Left forelimb (tissue), 1 donor: Measurements from ENCODE around the gene NOS1.
A peak's percentile ranks its signal among the peaks of the same experiment; 100 is the strongest.
"Not testable (repeated sequence)": the region's sequence is repeated elsewhere in the genome, so short reads cannot be mapped to it uniquely, and the experiment has no call there.

ENCODE experiments used
- DNase-seq: peaks from one replicate; pipeline ENCODE4 v3.0.0-alpha.2; 2018; ENCODE audit warnings: low spot score

Gene NOS1

DNA sequence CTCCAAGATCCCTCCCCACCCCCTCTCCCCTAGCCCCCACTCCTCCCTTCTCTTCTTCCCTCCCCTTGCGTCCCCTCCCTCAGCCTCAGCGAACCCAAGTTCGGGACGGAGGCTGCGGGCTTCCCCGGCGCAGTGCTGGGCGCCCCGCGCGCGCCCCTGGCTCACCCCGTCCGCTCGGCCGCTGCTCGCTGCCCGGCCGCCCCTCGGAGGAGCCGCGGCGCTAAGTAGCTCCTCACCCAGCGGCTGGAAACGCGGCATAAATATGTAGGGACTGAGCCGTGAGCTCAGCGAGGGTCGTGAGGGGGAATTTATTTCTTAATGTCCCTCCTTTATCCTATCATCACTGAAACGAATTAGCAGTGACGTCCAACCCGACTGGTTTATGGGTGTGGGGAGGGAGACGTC lies at the start of gene NOS1:
Gene NOS1 (minus strand): TSS at position 280 of the 405 bp plus-strand sequence. CDS start 30,557 bp downstream, outside the sequence.
- DNase-seq, result no peak

GRCh38 chr12:117409286-117409685 lies 47.9 kb upstream of the NOS1 start:
- no peak for DNase-seq

GRCh38 chr12:117408161-117408791 lies 46.9 kb upstream of the NOS1 start:
- peak; percentile 78 for DNase-seq

DNA sequence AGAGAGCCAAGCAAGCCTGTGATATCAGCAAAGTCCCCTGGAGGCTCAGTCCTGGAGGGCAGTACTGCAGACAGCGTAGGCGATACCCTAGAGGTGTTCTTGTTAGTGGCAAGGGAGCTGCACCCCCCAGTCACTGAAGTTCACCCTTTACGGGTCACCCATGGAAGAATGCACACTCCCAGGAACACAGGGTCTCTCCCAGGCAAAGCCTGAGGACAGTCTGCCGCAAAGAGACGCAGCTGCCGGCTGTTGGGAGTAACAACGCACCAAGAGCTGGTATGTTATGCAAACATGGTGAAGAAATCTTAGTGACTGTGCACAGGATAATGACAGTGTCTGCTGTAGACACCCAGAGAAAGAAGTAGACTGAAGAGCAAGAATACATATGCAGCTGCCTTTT lies 43.5 kb upstream of the NOS1 start:
- DNase-seq, result no peak

DNA sequence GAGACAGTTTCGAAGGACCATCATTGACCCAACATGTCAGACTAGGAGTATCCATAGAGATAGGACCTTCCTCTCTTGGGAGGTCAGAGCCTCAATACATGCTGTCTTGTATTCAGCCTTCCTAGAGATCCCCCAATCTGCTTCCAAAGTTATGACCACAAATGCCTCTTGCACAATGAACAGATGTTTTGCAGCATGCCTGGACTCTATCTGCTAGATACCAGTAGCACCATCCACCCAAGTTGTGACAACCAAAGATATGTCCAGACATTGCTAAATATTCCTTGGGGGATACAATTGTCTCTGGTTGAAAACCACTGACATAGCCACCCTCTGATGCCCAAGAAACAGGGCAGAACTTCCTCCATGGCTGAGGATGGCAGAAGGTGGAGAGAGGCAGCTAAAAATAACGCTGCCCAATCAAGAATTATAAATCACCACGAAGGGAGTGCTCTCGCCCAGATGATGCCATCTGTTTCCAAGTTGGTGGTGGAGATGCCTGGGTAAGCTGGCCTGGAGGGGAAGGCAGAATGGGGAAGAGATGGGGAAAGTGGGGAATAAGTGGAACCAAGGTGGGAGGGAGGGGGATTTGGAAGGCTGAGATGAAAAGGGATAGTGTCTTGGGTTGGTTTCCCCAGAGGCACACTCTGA lies 42.9 kb upstream of the NOS1 start:
- DNase-seq, result no peak

GRCh38 chr12:117403586-117404139 lies 42.2 kb upstream of the NOS1 start:
- DNase-seq, result no peak

- no peak for DNase-seq
Measured at GRCh38 chr12:117402363-117402762, 40.9 kb upstream of the NOS1 start.

DNA sequence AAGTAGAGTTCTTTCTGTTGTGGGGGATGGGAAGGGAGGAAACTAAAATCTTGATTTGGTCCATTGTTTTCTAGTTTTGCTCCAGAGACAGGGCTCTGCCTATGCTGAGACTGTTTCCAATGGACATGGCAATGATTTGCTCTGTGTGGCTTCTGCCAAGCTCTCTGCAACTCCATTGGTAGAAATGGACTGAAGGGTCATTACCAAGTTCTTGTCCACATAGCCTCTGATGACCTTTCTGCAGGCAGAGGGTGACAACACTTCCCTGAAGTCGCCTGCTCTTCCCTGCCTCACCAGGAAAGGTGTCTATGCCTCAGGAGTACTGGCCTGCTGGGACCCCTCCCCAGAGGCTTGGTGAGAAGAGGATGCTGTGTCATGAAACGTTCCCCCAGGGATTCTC lies 39.5 kb upstream of the NOS1 start:
- no peak for DNase-seq

DNA sequence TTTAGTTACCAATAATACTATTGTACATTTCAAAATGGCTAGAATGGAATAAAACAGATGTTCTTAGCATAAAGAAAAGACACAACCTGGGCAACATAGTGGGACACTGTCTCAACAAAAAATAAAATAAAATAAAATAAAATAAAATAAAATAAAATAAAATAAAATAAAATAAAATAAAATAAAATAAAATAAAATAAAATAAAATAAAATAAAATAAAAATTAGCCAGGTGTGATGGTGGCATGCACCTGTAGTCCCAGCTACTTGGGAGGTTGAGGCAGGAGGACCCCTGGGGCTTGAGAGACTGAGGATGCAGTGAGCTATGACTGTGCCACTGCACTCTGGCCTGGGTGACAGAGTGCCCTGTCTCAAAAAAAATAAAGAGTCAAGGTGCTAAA lies 37.1 kb upstream of the NOS1 start:
- DNase-seq, result not testable (repeated sequence)

DNA sequence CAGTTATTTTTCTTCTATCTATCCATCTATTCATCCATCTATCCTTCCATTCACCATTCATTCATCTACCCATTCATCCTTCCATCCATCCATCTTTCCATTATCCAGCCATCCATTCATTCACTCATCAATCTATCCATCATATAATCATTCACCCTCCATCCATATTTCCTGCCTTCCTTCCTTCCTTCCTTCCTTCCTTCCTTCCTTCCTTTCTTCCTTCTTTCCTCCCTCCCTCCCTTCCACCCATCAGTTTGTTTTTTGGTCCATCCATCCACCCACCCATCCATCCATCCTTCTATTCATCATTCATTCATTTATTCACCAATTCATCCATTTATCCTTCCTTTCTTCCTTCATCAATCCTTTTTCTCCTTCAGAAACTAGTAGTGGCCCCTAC lies 34.3 kb upstream of the NOS1 start:
- no peak for DNase-seq

DNA sequence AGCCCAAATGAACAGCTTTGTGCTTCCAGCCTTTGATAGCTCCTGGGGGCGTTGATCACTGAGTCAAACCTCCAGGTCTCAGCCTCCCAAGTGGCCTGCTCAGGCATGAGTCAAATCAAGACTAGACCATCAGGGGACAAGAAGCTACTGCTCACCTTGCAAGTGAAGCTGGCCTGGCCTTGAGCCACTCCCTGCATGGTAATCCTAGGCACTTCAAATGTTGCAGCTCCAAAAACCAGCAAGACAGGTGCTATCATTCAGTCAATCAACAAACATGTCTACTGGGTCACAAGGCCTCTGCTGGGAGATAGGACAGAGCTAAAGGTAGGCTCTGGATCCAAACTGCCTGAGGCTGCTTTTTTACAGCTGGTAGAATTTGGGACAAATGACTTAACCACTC lies 33.1 kb upstream of the NOS1 start:
- DNase-seq, result no peak

- no peak for DNase-seq
Measured at GRCh38 chr12:117393656-117394055, 32.2 kb upstream of the NOS1 start.

DNA sequence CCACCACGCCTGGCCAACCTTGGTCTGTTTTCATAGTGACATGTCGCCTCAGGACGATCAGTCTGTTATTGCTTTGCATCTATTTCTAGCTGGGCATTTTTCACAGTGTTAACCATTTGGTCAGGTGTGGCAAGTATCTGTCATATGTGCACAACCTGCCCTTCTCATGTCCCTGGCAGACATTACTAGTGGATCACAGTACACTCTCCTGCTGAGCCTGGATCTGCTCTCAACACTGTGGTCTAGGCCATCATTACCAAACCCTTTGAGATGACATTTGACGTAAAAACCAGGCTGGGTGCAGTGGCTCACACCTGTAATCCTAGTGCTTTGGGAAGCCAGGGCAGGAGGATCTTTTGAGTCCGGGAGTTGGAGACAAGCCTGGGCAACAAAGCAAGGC lies 29.4 kb upstream of the NOS1 start:
- DNase-seq, result no peak

DNA sequence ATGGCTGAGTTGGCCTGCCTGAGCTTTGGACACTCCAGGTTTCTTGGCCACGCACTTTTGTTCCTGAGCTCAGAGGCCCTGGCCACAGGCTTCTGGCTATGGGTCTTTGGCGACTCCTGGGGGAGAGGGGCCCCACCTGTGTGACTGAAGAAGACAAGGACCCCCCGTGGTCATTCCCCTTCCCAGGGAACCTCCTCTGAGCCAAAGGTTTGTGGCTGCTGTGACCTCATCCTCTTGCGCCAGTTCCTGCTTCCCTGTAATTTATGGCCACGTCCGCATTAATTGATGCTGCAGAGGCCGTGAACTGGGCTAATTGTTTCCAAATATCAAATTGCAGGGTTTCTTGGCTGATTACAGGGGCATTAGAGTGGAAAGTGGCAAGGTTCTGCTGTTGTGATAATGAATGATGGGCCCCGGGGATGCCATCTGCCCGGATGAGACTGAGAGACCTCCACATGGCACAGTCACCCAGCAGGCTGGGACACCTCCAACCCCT lies 27.6 kb upstream of the NOS1 start:
- DNase-seq, result no peak

- DNase-seq, result no peak
Measured at GRCh38 chr12:117387832-117388231, 26.4 kb upstream of the NOS1 start.

DNA sequence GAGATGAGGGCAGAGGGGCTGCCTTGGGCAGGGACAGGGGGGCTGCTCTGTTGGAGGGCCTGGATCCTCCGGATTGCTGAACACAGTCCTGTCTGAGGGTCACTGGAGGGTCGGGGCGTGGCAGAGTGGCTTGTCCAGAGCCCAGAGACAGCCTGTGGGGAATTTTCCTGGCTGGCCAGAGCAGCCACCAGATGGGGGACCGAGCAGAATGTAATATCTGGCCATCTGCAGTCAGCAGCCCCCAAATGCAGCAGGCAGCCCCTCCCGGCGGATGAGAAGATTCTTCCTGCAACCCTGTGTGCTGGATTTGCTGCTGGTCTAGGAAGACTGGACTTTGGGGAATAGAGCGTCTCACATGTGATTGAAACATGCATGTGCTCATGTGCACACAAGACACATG lies 23.3 kb upstream of the NOS1 start:
- no peak for DNase-seq

DNA sequence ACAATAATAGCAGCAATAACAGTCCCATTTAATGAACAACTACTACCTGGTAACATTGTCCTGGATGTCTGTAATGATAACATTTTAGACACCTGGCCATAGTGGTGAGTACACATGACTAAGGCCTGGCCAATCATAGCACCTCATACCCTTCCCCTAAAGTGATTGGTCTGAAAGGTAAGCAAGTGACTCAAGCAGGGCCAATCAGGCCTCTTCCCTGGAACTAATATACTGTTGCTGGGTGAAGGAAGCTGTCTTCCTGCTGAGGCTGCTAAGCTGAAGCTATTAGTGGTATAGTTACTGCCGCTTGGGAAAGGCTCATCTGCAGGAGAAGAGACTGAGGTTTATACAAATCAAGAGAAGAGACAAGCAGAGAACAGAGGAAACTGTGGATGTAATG lies 18.7 kb upstream of the NOS1 start:
- DNase-seq, result no peak

GRCh38 chr12:117377758-117378157 lies 16.3 kb upstream of the NOS1 start:
- DNase-seq, result no peak

GRCh38 chr12:117370588-117370987 lies 9.2 kb upstream of the NOS1 start:
- DNase-seq, result no peak

GRCh38 chr12:117370000-117370399 lies 8.6 kb upstream of the NOS1 start:
- DNase-seq, result not testable (repeated sequence)

DNA sequence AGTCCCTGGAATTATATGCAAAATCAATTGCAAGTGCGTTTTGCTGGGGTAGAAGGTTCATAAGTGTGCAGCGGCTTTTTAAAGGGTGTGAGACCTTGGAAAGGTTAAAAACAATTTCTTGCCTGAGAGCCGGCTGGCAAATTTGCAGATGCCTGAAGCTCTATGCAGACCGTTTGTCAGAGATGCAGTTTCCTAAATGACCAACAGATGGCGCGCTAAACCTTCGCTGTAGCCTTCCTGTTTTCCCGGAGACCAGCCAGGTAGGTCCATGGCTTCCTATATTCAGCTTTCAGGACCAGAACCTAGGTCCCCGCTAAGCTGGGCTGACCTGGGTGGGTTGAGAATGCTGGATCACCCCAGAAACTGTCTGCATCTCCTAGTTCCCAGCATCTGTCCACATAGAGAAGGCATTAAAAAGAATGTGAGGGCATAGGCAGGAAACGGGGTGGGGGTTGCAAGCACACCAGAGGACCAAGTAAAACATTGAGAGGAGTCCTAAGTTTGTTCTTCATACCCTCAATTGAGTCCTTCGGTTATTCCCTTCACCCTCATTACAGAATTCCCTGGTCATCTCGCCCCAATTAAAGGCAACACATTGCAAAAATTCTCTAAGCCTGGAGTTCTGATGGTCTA lies 5.7 kb upstream of the NOS1 start:
- DNase-seq, result peak; percentile 81

DNA sequence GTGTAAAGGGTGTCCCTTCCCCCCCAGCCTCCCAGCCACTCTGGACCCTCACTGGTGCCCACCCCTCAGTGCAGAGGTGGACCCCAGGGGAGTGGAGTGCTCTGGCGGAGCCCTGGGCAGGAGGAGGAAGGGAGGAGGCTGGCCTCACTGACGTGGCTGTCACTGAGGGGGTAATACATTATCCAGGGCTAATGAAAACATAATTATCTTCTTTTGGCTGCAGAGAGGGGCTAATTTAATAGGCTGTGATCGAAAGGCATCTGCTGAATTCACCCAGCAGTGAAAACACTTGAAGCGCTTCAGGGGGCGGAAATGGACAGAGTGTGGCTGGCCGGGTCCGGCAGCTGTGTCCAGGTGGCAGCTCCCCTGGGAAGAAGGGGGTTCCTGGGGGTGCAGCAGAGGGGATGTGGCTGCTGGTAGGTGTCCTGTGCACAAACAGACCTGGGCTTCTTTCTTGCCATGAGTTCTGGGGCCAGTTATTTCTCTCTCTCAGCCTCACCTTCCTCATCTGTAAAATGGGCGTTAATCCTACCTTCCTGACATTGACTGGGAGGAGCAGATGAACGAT lies 3.7 kb upstream of the NOS1 start:
- DNase-seq, result no peak
